HL-60 (cell line): Measurements from ENCODE around the gene GM2A.
"Not testable (repeated sequence)": the region's sequence is repeated elsewhere in the genome, so short reads cannot be mapped to it uniquely, and the experiment has no call there.

Experiments used
- DNase-seq, 2 experiments: peaks; one replicate each; pipeline ENCODE4 v3.0.0-alpha.2; 2010 to 2020; ENCODE audit warnings: low read depth in 1 of 2, low spot score in 1 of 2
- H3K27ac ChIP-seq: fragments of 250-450 bp; sonication (Bioruptor Pico); replicated peaks from 2 replicates; pipeline ENCODE4 v1.5.1; 2020; ENCODE audit warnings: mild to moderate bottlenecking, moderate library complexity
- H3K27me3 ChIP-seq: fragments of 250-450 bp; sonication (Bioruptor Pico); 2 replicates; pipeline ENCODE4 v1.5.1; 2021; ENCODE audit warnings: mild to moderate bottlenecking, moderate library complexity; ENCODE audit not compliant: insufficient read depth, poor library complexity, severe bottlenecking
- H3K4me3 ChIP-seq: replicated peaks from 2 replicates; pipeline ENCODE4 v1.5.1; 2011; ENCODE audit warnings: mild to moderate bottlenecking, control low read depth, low read length; ENCODE audit not compliant: insufficient read depth
- CTCF ChIP-seq: IDR thresholded peaks from one replicate; pipeline ENCODE4 v1.5.1; 2011; ENCODE audit warnings: low read length, control low read depth, inconsistent platforms; ENCODE audit not compliant: insufficient read depth
- GABPA ChIP-seq: IDR thresholded peaks from 2 replicates; pipeline ENCODE4 v1.6.1; 2012; ENCODE audit warnings: low read depth
- POLR2AphosphoS5 ChIP-seq: IDR thresholded peaks from 2 replicates; pipeline ENCODE4 v1.6.1; 2012; ENCODE audit warnings: low read depth
- REST ChIP-seq: IDR thresholded peaks from 2 replicates; pipeline ENCODE4 v1.6.1; 2012; ENCODE audit warnings: low read depth; ENCODE audit not compliant: insufficient replicate concordance
- SPI1 ChIP-seq: IDR thresholded peaks from 2 replicates; pipeline ENCODE4 v1.6.1; 2012; ENCODE audit warnings: low read depth, mild to moderate bottlenecking, borderline replicate concordance

GM2A gene

DNA sequence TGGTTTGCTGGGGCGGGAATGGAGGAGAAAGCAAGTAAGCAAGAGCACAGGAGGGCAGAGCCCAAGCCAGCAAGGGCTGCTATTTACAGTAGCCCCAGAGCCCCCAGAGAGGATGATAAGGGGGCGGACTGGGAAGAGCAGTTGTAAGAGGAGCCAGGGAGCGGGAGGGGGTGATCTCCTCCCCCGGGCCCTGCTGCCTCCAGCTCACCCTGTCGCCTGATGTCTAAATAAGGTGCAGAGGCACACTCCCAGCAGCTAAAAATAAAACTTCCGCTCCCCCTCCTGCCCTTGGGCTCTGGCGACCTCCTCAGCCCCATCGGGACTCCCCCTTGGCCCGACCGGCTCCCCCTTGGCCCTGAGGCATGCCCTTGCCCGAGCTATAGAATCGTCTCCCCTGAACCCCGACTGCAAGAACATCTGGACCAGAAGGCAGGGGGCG is 14.7 kb upstream of the GM2A start:
- Histone ChIP-seq H3K27ac (no peak overlapping the region), H3K4me3 (no peak overlapping the region), H3K27me3 (no peaks in the 10 kb centered on the region)
- no peak for TF ChIP-seq CTCF
- no peak for TF ChIP-seq REST
- no peak for TF ChIP-seq GABPA
- no peak for DNase-seq

DNA sequence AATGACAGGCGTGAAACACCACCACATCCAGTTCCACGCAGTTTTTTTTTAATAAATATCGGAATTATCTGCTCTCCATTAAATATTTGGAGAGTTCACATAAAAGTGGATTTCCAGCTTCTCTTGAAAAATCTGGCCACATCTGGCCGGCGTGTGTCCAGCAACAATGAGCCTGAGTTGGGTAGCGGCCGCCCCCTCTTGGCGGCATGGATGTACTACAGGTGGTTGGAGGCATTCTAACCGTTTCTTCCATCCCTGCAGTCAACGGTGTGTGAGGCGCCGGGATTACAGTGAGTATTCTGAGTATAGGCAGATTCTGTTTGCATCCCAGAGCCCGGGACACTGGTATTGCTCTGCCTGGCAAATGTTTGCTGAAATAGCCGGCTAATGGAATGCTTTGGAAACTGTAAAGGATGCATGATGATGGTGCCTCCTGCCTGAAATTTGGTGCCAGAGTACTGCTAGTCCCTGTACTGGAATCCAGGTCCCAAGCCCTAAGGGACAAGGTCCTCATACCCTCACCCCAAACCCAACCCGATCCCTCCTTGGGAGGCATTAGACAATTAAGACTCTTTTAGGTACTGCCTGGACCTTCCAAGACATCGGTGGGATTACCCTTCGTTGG is 13.6 kb upstream of the GM2A start:
- no peak for TF ChIP-seq SPI1
- TF ChIP-seq CTCF, result peak; percentile 69
- TF ChIP-seq REST, result no peak
- TF ChIP-seq POLR2AphosphoS5, result no peak
- TF ChIP-seq GABPA, result no peak
- Histone ChIP-seq H3K4me3 (no peak overlapping the region), H3K27me3 (no peaks in the 10 kb centered on the region), H3K27ac (no peak overlapping the region)
- DNase-seq, result peak in 1 of 2 experiments; percentile 71

DNA sequence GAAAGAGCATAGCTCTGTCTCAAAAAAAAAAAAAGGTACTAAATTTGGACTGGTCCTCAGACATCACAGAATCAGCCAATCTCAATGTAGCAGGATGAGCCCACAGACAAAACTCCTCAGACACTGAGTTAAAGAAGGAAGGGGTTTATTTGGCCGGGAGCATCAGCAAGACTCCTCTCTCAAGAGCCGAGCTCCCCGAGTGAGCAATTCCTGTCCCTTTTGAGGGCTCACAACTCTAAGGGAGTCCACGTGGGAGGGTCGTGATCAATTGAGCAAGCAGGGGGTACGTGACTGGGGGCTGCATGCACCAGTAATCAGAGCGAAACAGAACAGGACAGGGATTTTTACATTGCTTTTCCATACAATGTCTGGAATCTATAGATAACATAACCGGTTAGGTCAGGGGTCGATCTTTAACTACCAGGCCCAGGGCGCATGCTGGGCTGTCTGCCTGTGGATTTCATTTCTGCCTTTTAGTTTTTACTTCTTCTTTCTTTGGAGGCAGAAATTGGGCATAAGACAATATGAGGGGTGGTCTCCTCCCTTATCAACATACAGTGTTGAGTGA is 12.6 kb upstream of the GM2A start:
- not testable (repeated sequence) for H3K27ac ChIP-seq, H3K27me3 ChIP-seq, H3K4me3 ChIP-seq, DNase-seq

GRCh38 chr5:151240924-151241635 is 11.9 kb upstream of the GM2A start:
- H3K27ac ChIP-seq, result no peak overlapping the region
- H3K4me3 ChIP-seq, result no peak overlapping the region
- DNase-seq, result no peak
- TF ChIP-seq CTCF (no peak), REST (no peak), POLR2AphosphoS5 (no peak), GABPA (no peak), SPI1 (no peak)
- no peaks in the 10 kb centered on the region for H3K27me3 ChIP-seq
